Upper lobe of right lung (tissue), 1 donor: ENCODE measurements around the gene ABHD3. TPM values are rescaled to one million over a fixed set of nuclear protein-coding genes. Genes with fewer than 3 reads are reported as not detected.
"Not testable (repeated sequence)": the region's sequence is repeated elsewhere in the genome, so short reads cannot be mapped to it uniquely, and the experiment has no call there.

Source experiments
- ATAC-seq: fragments of 200-7000 bp; cut with Tn5 transposase; one replicate; pipeline ENCODE4 v1.9.1; 2020; ENCODE audit warnings: mild to moderate bottlenecking, moderate library complexity
- DNase-seq: peaks from one replicate; pipeline ENCODE4 v3.0.0-alpha.2; 2020
- H3K27ac ChIP-seq: fragments of 200-600 bp; one replicate; pipeline ENCODE4 v1.8.0; 2022
- H3K27me3 ChIP-seq: fragments of 200-600 bp; one replicate; pipeline ENCODE4 v1.8.0; 2022; ENCODE audit warnings: mild to moderate bottlenecking
- H3K36me3 ChIP-seq: fragments of 200-600 bp; one replicate; pipeline ENCODE4 v1.8.0; 2022
- H3K4me1 ChIP-seq: fragments of 200-600 bp; one replicate; pipeline ENCODE4 v1.8.0; 2022
- H3K4me3 ChIP-seq: fragments of 200-600 bp; one replicate; pipeline ENCODE4 v1.8.0; 2022; ENCODE audit warnings: mild to moderate bottlenecking
- H3K9me3 ChIP-seq: fragments of 200-600 bp; one replicate; pipeline ENCODE4 v1.8.0; 2022
- CTCF ChIP-seq: fragments of 200-600 bp; IDR thresholded peaks from one replicate; pipeline ENCODE4 v1.8.0; 2022; ENCODE audit warnings: antibody characterized with exemption
- intact Hi-C: fragments of 100-400 bp; cut with DNase I; formaldehyde crosslinking; loops from one replicate; pipeline ENCODE4 v1.11.0; 2022
- total RNA-seq: library from RNA; stranded (reverse); fragmentation: NEBNext Ultra II Directional; extraction: Animal tissue kit (Norgen Biotek cat#: 25700); gene quantifications from one replicate; pipeline ENCODE4 v1.2.1, GENCODE V29; 2021
- donor health status: DM: no; HTN: yes; CAD: no; lungs with severe emphysema.

ABHD3 gene
- total RNA-seq, 1 donor from 2014 or later, result 23.8 TPM

DNA sequence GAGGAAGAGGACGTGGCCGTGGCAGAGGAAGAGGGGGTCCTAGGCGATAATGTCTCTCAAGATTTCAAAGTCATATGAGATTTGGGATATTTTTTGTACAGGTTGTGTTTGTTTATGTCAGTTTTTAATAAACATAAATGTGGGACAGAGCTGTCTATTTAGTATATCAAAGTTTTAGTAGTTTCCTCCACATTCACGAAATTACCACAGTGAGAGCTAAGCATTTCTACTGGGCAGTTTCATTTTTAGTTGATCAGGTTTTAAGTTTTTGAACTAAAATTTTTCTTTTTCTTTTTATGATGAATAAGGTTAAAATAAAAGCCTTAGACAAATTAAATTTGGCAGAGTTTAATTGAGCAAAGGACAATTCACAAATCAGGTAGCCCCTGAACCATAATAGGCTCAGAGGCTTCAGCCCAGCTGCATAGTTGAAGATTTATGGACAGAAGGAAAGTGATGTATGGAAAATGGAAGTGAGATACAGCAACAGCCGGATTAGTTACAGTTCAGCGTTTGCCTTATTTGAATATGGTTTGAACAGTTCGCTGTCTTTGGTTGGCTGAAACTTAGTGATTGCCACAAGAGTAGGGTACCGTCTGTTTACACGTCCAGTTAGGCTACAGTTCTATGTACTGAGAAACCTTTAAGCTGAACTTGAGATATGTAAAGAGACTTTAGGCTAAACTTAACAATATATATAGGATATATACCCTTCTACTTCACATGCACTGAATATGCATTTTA is 75.3 kb downstream of the ABHD3 start:
- intact Hi-C loops, result no loop called here

DNA sequence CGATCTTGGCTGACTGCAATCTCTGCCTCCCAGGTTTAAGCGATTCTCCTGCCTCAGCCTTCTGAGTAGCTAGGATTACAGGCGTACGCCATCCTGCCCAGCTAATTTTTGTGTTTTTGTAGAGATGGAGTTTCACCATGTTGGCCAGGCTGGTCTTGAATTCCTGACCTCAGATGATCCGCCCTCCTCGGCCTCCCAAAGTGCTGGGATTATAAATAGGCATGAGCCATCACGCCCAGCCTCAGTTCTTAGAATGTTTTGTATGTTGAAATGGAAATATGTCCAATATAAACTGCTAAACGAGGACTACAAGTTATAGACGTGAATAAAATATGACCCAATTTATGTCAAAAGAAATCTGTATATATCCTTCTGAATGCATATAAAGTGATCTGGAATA is 82.9 kb downstream of the ABHD3 start:
- peaks cover 59% of the 10 kb centered on the region for H3K36me3 ChIP-seq
- H3K4me1 ChIP-seq, H3K27ac ChIP-seq, H3K4me3 ChIP-seq, intact Hi-C loops, H3K9me3 ChIP-seq, ATAC-seq, DNase-seq, H3K27me3 ChIP-seq: not testable (repeated sequence)

More for the DNA sequence above, 75.3 kb downstream of the ABHD3 start:
- H3K36me3 ChIP-seq, result peaks cover 74% of the 10 kb centered on the region
- no peak for TF ChIP-seq CTCF
- no peak for ATAC-seq
- no peak for DNase-seq
- H3K9me3 ChIP-seq, result no peaks in the 10 kb centered on the region
- H3K27me3 ChIP-seq, result no peaks in the 10 kb centered on the region
- H3K27ac ChIP-seq, result no peak overlapping the region
- no peak overlapping the region for H3K4me3 ChIP-seq
- no peaks in the 10 kb centered on the region for H3K4me1 ChIP-seq

- TF ChIP-seq CTCF, result peak; percentile 97
- Histone ChIP-seq H3K4me1 (peaks cover 13% of the 10 kb centered on the region), H3K27me3 (no peaks in the 10 kb centered on the region), H3K4me3 (peak within 1 kb of the TSS; percentile 83), H3K9me3 (no peaks in the 10 kb centered on the region), H3K36me3 (peaks cover 4% of the 10 kb centered on the region), H3K27ac (peak within 1 kb of the TSS; percentile 88)
- DNase-seq (peak; percentile 95), ATAC-seq (peak; percentile 100)
- intact Hi-C loops, result no loop called here
Observed at GRCh38 chr18:21612125-21613039, 92.2 kb downstream of the ABHD3 start, which contains the start of gene SNRPD1. Gene SNRPD1, plus strand, starts transcription at chr18:21612314. Its CDS starts 116 bp downstream, at chr18:21612430.

DNA sequence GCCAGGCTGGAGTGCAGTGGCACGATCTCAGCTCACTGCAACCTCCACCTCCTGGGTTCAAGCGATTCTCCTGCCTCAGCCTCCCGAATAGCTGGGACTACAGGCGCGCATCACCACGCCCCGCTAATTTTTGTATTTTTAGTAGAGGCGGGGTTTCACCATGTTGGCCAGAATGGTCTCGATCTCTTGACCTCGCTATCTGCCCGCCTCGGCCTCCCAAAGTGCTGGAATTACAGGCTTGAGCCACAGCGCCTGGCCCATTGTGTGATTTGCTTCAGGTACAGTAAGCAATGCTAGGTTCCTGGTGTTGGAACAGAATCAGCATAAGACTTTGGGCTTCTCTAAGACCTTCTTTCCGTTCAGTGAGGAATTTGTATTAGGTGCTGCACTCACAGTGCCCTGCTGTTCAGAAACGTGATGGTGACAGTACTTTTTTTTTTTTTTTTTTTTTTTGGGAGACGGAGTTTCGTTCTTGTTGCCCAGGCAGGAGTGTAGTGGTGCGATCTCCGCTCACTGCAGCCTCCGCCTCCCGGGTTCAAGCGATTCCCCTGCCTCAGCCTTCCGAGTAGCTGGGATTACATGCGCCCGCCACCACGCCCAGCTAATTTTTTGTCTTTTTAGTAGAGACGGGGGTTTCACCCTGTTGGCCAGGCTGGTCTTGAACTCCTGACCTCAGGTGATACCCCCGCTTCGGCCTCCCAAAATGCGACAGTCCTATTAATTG is 93.0 kb downstream of the ABHD3 start:
- intact Hi-C loops, H3K9me3 ChIP-seq, H3K27me3 ChIP-seq, H3K36me3 ChIP-seq, DNase-seq, ATAC-seq: not testable (repeated sequence)
- peak overlapping the region; percentile 88 for H3K27ac ChIP-seq
- H3K4me3 ChIP-seq, result peak overlapping the region; percentile 83
- H3K4me1 ChIP-seq, result peaks cover 13% of the 10 kb centered on the region

- peaks cover 3% of the 10 kb centered on the region for H3K4me1 ChIP-seq
- no peaks in the 10 kb centered on the region for H3K27me3 ChIP-seq
- H3K27ac ChIP-seq, result peak overlapping the region; percentile 36
- no peak for DNase-seq
- intact Hi-C loops, result no loop called here
- H3K36me3 ChIP-seq, result no peaks in the 10 kb centered on the region
- H3K4me3 ChIP-seq, result no peak overlapping the region
- TF ChIP-seq CTCF, result no peak
- ATAC-seq, result no peak
- no peaks in the 10 kb centered on the region for H3K9me3 ChIP-seq
Observed at GRCh38 chr18:21605213-21605612, 99.4 kb downstream of the ABHD3 start.

DNA sequence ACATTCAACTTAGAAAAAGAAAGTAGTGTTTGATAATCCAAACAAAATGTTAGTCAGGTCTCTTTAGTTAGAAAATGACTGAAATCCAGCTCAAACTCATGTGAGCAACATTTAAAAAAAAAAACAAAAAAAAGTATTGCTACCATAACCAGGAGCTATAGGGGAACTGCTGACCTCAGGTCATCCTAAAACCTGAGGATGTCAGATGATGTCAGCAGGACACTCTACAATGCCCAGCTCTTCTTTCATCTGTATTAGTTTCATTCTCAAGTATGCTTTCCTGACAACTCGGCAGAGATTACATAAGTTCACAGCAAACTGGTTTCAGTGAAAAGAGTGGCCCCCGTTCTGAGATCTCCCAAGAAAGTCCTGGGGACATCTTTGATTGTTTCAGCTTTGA is 99.9 kb downstream of the ABHD3 start:
- Histone ChIP-seq H3K4me3 (no peak overlapping the region), H3K27ac (peak overlapping the region; percentile 36), H3K27me3 (no peaks in the 10 kb centered on the region), H3K9me3 (no peaks in the 10 kb centered on the region), H3K36me3 (no peaks in the 10 kb centered on the region), H3K4me1 (peaks cover 3% of the 10 kb centered on the region)
- TF ChIP-seq CTCF, result no peak
- no peak for DNase-seq
- intact Hi-C loops, result no loop called here
- ATAC-seq, result no peak
